GM18499 (cell line): Measurements from ENCODE around the gene MED8.

ENCODE experiments used
- ATAC-seq: cut with Tn5 transposase; IDR thresholded peaks from one replicate; pipeline ENCODE4 v1.9.1; 2021; ENCODE audit warnings: moderate number of reproducible peaks; ENCODE audit not compliant: insufficient read depth, unreplicated experiment

Gene MED8

DNA sequence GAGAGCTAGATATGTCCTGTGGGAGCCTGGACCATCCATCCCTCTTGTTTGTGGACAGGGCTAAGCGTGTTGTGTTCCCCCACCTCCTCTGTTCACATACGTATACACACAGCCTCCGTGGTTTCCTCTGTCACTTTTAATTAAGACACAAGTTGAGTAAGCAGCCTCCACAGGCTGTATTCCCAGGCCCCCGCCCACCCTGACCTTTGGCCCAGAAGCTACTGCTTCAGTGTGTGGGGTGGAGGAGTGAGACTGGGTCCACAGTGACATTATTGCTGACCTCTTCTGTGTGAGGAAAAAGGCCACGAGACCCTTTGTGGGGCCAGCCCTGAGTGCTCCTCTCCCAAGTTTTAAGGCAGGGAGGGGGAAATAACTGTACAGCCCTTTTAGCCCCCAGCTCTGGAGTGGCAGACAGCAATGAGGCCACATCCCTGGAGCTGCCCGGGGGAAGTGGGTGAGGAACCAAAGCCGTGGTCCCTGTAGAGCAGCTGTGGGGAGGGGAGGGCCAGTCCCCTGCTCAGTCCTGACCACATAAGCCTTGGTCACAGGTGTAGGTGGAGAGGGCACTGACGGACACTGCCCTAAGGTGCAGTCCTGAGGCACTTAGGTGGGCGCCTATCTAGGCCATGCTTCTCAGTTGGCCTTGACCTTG lies 26.2 kb downstream of the MED8 start:
- ATAC-seq: no peak

DNA sequence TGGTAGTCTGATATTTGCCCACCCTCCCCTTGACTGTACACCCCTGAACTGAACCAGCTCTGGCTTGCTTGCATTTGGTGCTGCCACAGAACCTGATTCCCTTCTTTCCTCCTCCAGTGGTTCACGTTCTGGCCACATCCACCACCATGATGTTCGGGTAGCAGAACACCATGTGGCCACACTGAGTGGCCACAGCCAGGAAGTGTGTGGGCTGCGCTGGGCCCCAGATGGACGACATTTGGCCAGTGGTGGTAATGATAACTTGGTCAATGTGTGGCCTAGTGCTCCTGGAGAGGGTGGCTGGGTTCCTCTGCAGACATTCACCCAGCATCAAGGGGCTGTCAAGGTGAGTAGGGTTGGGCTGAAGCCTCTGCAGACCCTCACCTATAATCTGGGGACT lies 29.0 kb downstream of the MED8 start:
- no peak for ATAC-seq

DNA sequence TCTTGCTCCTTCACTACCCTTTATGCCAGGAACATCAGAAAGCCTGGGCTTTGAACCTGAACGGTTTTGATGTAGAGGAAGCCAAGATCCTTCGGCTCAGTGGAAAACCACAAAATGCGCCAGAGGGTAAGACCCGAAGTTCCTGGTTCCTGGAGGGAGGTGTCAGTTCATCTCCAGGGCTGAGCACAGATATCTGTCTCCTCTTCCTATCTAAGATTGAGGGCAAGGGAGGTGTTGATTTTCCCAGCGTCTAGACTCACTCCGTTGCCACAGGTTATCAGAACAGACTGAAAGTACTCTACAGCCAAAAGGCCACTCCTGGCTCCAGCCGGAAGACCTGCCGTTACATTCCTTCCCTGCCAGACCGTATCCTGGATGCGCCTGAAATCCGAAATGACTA lies 29.9 kb downstream of the MED8 start:
- ATAC-seq: no peak

DNA sequence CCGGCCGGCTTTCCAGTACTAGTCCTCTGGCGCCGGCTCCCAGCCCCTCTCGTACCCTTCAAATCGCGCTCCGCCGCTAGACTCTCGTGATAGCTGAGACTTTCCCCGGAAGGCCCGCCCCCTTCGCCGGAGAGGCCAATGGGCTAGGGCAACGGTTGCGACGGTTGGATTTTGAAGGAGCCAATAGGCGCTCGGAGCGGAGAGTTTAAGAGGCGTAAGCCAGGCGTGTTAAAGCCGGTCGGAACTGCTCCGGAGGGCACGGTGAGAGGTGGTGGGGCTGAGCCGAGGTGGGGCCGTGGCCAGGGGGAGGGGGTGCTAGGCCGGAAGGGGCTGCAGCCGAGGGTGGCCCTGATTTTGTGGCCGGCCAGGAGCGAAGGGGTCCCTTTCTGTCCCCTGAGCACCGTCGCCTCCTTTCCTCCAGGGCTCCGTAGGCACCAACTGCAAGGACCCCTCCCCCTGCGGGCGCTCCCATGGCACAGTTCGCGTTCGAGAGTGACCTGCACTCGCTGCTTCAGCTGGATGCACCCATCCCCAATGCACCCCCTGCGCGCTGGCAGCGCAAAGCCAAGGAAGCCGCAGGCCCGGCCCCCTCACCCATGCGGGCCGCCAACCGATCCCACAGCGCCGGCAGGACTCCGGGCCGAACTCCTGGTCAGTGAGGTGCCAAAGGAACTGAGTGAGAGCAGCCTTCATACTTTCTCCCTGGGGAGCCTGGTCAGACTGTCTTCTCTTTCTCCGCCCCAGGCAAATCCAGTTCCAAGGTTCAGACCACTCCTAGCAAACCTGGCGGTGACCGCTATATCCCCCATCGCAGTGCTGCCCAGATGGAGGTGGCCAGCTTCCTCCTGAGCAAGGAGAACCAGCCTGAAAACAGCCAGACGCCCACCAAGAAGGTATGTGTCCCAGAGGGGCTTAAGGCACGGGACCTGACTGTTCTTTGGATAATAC lies 30.6 kb downstream of the MED8 start, which contains the start of gene CDC20:
CDC20 (plus strand) TSS at position 236 of the 948 bp plus-strand sequence; CDS start at position 471, 235 bp downstream.
- ATAC-seq: peak; percentile 62

DNA sequence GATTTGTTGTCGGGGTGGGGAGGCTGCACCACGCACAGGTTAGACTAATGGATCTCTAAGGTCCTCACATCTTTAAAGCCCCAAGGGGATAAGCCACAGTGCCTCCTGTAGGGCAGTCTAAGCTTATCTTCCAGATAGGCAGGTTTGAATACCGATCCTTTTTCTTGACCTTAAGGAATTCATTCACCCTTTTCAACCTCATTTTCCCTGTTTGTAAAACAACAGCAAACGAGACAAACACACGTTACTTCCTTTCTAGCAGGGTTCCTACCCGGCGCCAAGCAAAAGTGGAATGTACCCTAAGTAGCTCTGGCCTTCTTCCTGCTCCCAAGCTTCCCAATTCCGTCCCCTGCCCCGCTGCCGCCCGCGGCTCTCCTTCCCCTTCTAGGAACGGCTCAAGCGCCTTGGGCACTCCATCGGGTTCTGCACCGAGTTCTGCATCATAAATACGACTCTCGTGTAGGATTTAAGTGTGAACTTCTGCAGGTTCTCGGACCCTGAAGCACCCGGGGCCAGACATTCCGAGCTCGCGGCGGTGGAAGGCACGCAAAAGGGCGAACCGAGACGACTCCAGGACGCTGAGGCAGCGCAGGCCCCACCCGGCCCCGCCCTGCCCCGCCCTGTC lies 31.4 kb downstream of the MED8 start:
- peak; percentile 11 for ATAC-seq

DNA sequence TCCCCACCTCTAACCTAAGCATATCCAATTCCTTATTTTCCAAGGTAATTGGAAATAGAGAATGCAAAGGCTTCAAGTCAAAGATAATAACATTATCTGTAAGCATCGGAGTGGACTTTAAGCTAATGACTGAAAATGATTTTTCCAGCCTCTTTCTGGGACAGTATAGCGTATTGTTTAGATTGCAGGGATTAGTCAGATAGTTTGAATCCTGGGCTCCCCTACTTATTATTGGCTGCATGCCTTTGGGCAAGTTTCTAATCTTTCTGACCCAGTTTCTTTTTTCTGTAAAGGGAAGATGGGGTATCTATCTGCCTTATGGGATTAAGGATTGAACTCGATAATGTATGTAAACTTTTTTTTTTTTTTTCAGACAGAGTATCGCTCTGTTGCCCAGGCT lies 32.3 kb downstream of the MED8 start:
- ATAC-seq: no peak

DNA sequence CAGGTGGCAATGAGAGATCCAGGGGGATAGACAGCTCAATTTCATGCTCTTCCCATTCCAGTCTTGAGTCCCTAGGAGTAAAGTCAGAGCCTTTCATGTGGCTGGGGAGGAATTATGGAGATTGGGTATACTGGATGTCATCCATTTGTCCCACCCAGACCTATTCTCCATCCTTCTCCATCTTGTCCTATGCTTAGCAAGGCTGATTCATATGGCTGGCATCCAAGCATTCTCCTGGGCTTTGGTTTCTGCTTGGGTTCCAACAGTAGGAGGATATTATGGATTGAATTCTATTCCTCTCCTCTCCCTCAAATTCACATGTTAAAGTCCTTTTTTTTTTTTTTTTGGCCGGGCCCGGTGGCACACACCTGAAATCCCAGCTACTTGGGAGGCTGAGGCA lies 34.7 kb downstream of the MED8 start:
- no peak for ATAC-seq

DNA sequence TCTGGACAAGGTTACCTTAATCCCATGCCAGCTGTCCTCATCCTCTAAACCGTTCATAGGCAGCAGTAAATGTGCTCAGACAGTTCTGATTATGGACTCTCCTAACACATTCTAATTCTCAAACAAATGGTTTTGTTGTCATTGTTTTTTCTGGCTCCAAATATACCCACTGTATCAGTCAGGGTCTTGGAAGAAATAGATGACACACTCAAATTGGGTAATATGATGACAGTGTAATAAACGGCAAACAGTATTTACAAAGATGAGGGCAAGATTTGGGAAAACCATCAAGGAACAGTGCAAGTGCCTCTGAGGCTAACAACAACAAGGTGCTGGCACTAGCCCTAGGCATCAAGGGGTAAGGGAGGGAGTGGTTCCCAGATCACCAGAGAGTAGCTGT lies 35.1 kb downstream of the MED8 start:
- no peak for ATAC-seq

DNA sequence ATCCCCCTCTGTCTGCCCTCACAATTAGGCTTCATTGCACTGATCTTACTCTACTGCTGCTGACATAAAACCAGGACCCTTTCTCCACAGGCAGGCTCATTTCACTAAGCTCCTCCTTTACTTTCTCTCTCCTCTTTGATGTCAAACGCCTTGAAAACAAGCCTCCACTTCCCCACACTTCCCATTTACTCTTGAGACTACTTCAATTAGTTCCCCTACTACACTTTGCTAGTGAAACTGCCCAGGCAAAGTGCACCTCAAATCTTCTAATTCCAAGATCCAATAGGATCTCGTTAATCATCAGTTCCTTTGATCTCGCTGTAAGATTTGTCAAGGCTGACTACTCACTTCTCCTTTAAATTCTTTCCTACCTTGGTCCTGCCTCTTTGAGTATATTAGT lies 36.7 kb downstream of the MED8 start:
- no peak for ATAC-seq

DNA sequence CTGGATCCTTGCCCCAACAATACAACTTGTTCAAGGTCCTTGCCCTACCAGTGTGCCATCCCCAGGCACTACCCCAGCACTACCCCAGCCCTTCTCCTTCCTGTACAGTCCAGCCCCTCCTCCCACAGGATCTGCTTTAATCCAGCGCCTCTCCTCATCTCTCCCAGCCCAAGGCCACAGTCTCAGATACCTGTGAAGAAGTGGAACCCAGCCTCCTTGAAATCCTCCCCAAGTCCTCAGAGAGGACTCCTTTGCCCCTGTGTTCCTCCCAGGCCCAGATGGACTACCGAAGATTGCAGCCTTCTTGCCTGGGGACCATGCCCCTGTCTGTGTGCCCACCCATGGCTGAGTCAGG lies 37.3 kb downstream of the MED8 start:
- ATAC-seq: no peak

DNA sequence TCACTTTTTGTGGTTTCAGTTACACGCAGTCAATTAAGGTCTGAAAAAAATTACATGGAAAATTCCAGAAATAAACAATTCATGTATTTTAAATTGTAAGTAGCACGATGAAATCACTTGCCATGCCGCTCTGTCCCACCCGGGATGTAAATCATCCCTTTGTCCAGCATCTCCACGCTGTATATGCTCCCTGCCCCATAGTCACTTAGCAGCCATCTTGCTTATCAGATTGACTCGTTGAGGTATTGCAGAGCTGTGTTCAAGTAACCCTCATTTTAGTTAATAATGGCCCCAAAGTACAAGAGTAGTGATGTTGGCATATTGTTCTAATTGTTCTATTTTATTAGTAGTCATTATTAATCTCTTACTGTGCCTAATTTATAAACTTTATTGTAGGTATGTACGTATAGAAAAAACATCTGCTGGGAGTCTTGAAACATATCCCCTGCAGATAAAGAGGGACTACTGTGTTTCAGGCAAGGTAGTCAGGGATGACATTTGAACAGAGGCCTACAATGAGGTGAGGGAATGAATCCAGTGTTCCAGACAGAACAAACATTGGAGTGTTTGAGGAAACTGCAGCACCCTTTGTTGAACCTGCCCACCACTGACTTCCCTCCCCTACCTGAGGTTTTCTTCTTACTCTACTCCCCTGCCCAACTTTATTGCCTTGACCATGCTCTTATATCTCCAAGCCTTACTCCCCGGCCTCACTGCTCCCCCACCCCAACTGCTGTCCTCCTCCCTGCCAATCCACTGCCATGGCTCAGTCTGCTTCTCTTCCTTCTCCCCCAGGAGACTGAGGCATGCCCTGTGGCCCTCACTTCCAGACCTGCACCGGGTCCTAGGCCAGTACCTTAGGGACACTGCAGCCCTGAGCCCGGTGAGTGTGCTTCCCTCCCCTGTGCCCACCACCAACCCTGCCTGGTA lies 37.9 kb downstream of the MED8 start:
- no peak for ATAC-seq

DNA sequence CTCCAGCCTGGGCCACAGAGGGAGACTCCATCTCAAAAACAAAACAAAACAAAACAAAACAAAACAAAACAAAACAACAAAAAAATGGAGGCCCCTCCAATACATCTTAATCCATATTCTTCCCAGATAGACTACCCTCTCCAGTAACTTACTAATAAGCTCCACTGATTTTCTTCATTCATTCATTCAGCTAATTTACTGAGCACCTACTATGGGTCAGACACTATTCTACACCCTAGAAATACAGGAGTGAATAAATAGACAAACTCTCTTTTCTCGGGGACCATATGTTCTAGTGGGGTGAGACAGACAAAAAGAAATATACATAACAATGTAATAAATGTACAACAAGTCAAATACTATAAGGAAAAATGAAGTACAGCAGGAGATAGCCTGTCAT lies 38.6 kb downstream of the MED8 start:
- no peak for ATAC-seq

DNA sequence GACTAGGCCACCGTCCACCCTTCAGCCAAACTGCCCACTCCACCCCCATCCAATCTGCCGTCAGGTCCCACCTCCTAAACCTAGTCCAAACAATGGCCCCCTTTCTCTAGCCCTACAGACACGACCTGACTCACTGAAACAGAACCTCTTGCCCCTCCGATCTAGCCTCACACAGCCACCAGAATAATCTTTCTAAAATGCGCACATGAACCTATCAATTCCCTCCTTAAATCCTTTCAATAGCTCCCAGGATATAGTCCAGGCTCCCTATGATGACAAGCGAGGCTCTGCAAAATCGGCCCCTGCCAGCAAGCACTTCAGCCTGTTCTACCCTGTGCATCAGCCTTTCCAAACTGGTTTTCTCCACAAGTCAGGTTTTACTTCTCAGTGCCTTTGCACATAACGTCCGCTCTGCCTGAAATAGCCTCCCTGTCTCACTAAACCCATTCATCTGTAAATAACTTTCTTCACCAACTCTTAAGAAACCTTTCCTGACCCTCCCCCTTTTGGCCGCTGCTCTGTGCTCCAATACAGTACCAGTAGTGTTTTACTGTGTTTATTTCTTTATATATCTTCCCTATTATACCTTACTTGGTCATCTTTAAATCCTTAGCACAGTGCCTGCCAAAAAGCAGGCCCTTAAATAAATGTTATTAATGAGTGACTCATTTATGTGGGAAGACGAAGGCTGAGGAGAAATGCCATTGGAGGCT lies 39.9 kb downstream of the MED8 start:
- no peak for ATAC-seq

DNA sequence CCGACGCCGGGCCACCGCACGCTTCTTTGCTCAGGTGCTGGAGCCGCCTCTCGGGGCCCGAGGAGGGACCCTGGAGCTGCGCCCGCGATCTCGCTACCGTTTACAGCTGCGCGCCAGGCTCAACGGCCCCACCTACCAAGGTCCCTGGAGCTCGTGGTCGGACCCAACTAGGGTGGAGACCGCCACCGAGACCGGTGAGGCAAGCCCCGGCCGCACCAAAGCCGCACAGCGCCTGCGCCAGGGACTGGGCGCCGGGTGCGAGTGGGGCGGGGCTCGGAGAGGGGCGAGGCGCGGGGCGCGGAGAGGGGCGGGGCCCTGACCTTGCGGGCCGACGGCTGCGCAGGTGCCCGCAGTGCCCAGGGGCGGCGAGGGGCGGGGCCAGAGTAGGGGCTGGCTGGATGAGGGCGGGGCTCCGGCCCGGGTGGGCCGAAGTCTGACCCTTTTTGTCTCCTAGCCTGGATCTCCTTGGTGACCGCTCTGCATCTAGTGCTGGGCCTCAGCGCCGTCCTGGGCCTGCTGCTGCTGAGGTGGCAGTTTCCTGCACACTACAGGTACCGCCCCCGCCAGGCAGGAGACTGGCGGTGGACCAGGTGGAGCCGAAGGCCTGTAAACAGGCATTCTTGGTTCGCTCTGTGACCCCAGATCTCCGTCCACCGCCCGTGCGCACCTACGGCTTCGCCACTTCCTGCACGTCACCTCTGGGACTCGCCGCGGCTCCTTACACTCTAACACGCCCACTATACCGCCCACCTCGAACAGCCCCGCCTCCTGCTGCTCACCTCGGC lies 40.6 kb downstream of the MED8 start:
- ATAC-seq: no peak

DNA sequence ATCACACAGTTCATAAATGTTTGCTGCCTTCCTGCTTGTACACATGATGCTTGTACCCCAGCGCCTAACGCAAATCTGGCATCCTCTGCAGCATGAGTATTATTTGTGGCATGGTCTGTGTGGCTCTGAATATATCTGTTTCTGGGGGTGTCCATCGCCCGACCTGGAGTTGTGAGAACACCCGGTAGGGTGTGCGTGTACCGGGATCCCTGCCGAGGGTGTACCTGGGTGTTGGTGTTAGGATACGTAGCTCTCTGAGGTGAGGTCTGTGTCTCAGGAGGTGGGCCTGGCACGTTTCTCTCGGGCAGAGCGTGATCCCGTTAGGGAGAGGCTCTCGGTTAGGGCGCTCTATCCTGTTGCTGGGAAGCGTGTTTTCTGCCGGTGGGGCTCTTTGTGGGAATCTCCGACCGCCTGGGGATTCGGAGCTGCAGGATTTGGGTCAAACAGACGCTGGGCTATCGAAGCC lies 41.2 kb downstream of the MED8 start:
- ATAC-seq: no peak

DNA sequence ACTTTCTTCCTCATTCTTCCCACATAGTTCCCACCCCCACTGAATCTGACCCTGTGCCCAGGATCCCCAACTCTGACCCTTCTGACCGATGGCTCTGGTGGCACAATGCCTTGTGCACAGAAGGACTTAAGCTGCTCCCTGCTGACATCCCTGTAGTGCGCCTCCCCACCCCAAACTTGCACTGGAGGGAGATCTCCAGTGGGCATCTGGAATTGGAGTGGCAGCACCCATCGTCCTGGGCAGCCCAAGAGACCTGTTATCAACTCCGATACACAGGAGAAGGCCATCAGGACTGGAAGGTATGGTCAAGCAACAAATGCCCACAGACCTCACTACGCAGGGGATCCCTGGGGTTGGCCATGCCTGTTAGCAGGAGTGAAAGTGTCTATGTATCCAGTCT lies 43.0 kb downstream of the MED8 start:
- ATAC-seq: no peak

DNA sequence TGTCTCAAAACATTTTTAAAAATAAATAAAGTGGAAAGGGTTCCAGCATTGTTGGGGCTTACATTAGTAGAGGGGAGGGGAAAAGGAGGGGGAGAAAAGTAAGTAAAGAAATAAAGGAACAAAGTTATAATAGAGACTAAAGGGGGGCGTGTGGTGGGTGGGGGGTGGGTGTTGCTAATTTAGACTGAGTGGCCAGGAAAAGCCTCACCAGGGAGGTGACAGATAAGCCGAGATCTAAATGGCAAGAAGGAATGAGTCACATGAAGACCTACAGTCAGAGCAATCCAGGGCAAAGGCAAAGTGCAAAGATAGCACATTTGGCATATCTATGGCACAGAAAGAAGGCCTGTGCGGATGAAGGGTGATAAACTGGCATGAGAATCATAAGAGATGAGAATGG lies 44.5 kb downstream of the MED8 start:
- no peak for ATAC-seq

DNA sequence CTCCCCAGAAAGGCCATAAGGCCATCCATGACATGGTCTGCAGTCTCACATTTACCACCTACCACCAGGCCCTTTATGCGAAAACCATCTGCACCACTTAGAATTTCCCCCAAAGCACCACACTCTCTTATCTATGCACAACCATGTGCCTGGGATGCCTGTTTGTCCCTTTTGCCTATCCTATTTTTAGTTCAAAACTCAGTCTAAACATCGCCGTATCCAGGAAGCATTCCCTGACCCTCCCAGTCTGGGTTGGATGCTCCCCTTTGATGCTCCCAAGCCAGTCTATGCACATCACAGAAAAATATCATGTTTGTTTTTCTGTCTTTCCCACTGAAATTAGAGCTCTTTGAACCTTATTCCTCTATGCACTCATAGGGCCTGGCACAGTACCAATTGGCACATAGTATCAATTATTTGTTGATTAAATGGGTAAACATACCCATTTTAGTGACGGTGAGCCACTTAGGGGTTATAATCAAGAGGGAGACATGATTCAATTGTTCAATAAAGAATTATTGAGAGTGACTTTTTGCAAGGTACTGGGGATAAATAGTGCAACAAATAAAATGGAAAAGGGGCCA lies 45.2 kb downstream of the MED8 start:
- no peak for ATAC-seq
